ENCODE results near the gene LYPD4.
"Not testable (repeated sequence)": the region's sequence is repeated elsewhere in the genome, so short reads cannot be mapped to it uniquely, and the experiment has no call there.

The LYPD4 gene

DNA sequence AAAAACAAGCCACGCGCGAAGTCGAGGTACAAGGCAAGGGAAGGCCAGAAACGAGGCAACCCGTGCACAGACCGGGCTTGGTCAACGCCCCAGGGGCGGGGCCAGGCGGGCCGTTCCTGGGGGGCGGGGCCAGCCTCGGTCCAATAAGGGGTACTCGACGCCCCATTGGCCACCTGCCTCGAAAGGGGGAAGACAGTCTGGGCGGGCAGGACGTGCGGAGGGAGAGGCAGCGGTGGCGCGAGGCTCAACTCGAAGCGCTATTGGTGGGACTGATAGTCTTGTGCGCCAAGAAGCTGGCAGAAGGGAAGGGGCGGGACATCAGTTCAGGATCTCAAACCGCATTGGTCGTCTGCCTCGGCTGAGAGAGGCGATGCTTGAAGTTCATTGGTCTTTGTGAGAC, at the start of gene LYPD4:
TSS of gene LYPD4 (minus strand) at position 83 of the 400 bp plus-strand sequence. CDS start 5,398 bp downstream, outside the sequence.
- no peak for DNase-seq

GRCh38 chr19:41893899-41894298, 49.4 kb upstream of the LYPD4 start:
- DNase-seq, result no peak

DNA sequence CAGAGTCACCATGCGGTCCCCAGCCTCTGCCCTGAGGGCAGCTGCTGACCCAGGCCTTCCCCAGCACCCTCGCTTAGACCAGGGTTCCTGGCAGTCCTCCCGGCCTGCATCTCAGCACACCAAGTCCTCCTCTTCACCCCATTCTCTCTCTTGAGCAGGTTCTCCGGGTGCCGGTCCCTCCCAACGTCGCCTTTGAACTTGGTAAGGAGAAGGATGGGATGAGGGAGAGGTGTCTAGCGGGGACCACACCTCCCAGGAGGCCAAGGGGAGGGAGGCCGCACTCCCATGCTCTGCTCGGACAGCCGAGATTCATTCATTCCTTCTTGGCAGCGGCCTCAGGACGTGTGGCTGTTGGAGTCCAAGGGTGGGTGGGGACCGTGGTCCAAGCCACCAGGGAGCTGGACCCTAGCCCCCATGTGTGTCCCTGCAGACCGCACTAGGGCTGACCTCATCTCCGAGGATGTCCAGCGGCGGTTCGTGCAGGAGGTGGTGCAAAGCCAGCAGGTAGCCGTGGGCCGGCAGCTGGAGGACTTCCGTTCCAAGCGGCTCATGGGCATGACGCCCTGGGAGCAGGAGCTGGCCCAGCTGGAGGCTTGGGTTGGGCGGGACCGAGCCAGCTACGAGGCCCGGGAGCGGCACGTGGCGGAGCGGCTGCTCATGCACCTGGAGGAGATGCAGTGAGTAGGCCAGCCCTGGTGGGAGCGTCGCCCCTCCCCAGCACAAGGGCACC, 47.9 kb upstream of the LYPD4 start:
- no peak for DNase-seq

DNA sequence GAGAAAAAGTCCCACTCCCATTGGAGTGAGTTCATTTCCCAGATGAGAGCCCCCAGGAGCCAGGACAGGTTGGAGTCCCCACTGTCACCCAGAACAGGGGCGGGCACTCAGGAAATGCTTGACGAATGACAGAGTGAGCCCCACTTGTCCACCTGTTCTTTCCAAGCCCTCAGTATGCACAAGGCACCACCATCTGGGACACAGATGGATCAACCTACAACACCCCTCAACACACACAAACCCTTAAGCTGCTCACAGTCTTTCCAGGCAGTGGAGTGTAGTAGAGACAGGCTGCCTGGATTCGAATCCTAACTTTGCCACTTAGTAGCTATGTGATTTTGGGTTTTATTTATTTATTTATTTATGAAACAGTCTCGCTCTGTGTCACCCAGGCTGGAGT, 46.5 kb upstream of the LYPD4 start:
- no peak for DNase-seq

- no peak for DNase-seq
These were observed 45.4 kb upstream of the LYPD4 start for GRCh38 chr19:41889896-41890295.

- no peak for DNase-seq
These were observed 44.4 kb upstream of the LYPD4 start for GRCh38 chr19:41888926-41889325.

DNA sequence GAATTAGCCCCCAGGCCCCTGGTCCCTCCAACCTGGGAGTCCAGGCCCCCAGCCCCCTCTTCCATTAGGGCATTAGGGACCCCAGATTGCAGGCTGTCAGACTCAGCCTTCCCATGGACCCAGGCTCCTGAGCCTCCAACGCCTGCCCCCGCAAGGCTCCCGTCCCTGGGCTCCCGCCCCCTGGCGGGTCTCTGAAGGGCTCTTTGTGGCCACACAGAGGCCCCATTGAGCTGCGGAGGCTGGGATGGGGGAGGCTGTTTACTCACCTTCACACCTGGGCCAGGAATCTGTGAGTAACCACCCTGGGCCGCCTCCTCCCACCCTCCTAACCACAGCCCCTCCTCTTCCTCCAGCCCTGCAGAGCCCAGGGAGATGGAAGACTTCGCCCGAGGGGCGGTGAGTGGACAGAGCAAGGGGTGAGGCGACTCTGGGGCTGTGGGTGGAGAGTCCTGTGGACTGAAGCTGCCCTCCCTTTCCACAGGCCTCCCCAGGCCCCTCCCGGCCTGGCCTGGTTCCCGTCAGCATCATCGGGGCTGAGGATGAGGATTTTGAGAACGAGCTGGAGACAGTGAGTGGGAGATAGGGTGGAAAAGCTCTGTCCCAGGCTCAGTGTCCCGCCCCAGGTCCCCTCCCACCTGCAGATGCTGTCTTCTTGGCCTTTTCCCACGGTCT, 43.4 kb upstream of the LYPD4 start:
- peak; percentile 38 for DNase-seq

DNA sequence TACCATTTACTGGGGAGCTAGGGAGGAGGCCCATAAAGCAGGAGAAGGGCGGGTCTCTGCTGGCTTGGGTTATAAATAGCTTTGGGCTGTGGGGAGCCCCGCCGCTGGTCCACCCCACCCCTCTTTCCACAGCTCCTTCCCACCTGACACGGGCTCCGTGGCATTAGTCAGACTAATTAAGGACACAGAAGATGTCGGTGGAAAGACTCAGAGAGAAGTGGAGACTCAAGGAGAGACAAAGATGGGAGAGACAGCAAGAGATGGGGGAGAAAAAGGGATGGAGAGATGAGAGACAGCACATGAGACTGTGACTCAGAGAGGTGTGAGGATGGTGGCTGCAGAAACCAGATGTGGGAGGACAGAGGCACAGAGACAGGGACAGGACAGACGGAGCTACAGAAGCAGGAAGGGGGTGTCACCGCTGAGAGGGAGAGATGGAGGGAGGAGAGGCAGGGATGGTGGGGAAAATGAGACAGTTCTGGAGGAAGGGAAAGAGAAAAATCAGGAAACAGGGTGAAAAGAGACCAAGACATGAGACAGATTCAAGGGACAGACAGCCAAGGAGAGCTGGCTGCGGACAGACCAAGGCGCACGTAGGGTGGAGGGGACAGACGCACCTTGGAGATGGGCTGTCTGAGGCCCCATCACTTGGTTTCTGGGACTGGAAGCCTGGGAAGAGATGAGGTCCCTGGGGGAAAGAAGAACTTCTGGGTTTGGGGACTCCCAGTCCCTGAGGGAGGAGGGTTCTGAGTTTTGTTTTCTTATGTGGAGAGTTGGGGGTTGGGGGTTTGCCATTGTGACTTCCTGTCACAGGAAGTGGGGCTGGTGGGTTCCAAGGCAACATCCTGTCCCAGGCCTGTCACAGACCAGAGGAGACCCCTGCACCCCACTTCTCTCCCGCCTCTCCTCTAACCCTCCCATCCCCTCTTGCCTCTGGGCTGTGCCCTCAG, 42.6 kb upstream of the LYPD4 start:
- DNase-seq, result no peak

- DNase-seq, result peak; percentile 96
These were observed 39.6 kb upstream of the LYPD4 start for GRCh38 chr19:41883821-41884733.

GRCh38 chr19:41883463-41883820, 39.0 kb upstream of the LYPD4 start:
- DNase-seq, result no peak

- no peak for DNase-seq
These were observed 38.3 kb upstream of the LYPD4 start, which contains the start of gene ARHGEF1 for GRCh38 chr19:41882568-41883462. ARHGEF1 (plus strand) TSS chr19:41883184; CDS start chr19:41888083, 4,899 bp downstream.

- DNase-seq, result no peak
These were observed 35.8 kb upstream of the LYPD4 start for GRCh38 chr19:41880329-41880708.

DNA sequence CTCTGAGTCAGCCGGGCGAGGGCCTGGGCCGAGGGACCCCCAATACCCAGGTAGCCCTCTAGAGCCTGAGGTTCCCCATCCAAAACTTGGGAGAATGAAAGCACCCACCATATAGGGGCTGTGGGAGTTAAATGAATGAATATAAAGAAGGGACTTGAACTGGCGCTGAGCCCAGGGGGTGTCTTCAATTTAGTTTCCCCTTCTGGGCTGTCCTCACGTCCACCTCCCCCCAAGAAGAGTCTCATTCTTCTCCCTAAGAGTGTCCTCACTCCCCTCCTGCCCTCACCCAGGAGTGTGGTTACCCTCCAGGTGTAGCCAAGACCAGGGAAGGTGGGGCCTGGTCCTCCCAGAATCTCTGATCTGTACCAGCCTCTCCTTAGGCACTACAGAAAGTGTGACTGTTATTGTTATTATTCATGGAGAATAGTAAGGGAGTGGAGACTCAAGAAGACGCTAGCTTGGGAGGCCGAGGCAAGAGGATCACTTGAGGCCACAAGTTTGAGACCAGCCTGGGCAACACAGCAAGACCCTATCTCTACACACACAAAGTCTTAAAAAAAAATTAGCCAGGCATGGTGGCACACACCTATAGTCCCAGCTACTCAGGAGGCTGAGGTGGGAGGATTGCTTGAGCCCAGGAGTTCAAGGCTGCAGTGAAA, 35.3 kb upstream of the LYPD4 start:
- DNase-seq, result no peak

DNA sequence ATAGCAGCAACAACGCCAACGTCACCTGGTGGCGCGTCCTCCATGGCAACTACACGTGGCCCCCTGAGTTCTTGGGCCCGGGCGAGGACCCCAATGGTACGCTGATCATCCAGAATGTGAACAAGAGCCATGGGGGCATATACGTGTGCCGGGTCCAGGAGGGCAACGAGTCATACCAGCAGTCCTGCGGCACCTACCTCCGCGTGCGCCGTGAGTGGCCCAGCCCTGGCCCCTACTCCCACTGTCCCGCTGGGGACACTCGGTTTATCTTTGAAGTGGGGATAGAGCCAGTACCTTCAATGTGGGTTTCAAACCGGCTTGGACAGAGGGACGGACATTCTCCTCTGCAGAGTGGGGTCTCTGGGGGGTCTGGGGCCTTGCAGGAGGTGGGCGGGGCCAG, 34.6 kb upstream of the LYPD4 start:
- DNase-seq, result no peak

- DNase-seq, result no peak
These were observed 33.7 kb upstream of the LYPD4 start for GRCh38 chr19:41877916-41878905.

DNA sequence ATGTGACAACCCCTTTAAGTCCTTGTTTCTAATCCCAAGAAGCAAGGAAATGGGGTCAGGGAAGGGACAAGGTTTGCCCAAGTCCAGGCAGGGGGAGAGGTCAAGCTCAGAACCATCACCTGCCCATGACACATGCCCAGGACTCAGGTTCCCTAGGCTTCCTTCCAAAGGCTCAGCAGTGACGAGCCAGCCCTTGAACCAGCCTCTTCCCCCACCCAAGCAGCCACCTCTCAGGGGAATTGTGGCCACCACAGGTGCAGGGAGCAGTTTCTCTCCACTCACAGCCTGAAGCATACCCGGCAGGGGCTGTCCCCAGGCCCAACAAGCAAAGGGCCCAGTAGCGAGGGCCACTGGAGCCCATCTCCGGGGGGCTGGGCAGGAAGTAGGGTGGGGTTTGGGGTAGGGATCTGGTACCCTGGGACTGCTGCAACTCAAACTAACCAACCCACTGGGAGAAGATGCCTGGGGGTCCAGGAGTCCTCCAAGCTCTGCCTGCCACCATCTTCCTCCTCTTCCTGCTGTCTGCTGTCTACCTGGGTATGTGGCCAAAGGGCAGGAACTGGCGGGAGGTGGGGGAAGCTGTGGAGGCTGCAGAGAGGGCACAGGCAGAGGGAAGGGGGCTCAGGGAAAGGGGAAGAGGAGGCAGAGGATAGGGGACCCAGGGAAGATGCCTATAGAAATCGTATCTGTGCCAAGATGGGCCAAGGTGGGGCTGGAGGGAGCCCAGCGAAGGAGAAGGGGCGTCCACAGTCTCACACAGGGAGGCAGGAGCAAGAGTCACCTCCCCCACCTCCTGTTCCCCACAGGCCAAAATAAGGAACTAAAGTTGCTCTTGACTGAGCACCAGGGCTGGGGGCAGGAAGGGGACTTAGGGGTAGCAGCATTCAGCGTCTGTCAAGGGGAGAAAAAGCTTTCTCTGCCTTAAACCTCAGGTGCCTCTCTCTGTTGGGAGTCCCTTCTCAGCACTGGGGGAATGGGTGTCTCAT, 32.7 kb upstream of the LYPD4 start, which contains the start of gene CD79A:
TSS of gene CD79A (plus strand) at position 433 of the 986 bp plus-strand sequence. CDS start at position 459, 26 bp downstream.
- no peak for DNase-seq

DNA sequence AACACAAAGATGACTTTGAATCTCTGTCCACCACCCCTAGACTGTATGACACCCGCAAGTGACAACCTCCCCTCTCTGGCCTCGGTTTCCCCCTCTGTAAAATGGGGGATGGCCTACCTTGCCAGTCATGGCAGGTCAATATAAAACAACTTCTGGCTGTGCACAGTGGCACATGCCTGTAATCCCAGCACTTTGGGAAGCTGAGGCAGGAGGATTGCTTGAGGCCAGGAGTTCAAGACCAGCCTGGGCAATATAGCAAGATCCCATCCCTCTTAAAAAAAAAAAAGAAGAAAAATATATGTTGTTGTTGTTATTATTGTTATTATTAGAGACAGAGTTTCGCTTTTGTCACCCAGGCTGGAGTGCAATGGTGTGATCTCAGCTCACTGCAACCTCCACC, 31.5 kb upstream of the LYPD4 start:
- not testable (repeated sequence) for DNase-seq

Data from fibroblast of upper back skin (primary cell).